Kidney (tissue), 14 donors: ENCODE data around the gene MOB3B. TPM values are rescaled to one million over a fixed set of nuclear protein-coding genes. Genes with fewer than 3 reads are reported as not detected.
A peak's percentile ranks its signal among the peaks of the same experiment; 100 is the strongest.

Source experiments
- DNase-seq, 5 donors: peaks; one replicate each; pipeline ENCODE4 v3.0.0-alpha.2; 2013 to 2020
- FAIRE-seq: peaks from 2 replicates; lab custom pipeline; 2012; peaks lifted over from hg19 to GRCh38; lab: Jason Lieb, UNC
- H3K27ac ChIP-seq, 2 donors: one replicate each; pipeline ENCODE4 v1.7.0; 2013; ENCODE audit warnings: low read depth in 2 of 2, low read length in 2 of 2, inconsistent platforms in 1 of 2
- H3K27me3 ChIP-seq: one replicate; pipeline ENCODE4 v1.7.1; 2013; ENCODE audit warnings: low read length, inconsistent platforms; ENCODE audit not compliant: control insufficient read depth, insufficient read depth
- H3K36me3 ChIP-seq, 3 donors: one replicate each; pipeline versions ENCODE4 v1.7.0 to v1.7.1; 2013; ENCODE audit warnings: low read length in 3 of 3, control low read depth in 1 of 3, inconsistent platforms in 1 of 3; ENCODE audit not compliant: insufficient read depth in 3 of 3, control insufficient read depth in 2 of 3
- H3K4me1 ChIP-seq, 3 donors: one replicate each; pipeline versions ENCODE4 v1.7.0 to v1.7.1; 2013; ENCODE audit warnings: low read length in 3 of 3, inconsistent platforms in 1 of 3, low read depth in 1 of 3; ENCODE audit not compliant: control insufficient read depth in 2 of 3, insufficient read depth in 2 of 3
- H3K4me3 ChIP-seq, 3 donors: one replicate each; pipeline versions ENCODE4 v1.7.0 to v1.8.1; 2013; ENCODE audit warnings: low read length in 3 of 3, control low read depth in 1 of 3, inconsistent platforms in 1 of 3
- H3K9ac ChIP-seq, 3 donors: one replicate each; pipeline versions ENCODE4 v1.7.0 to v1.7.1; 2013; ENCODE audit warnings: low read length in 3 of 3, control low read depth in 1 of 3, inconsistent platforms in 1 of 3
- H3K9me3 ChIP-seq, 3 donors: one replicate each; pipeline versions ENCODE4 v1.7.0 to v1.7.1; 2013; ENCODE audit warnings: low read length in 3 of 3, control low read depth in 1 of 3, inconsistent platforms in 1 of 3; ENCODE audit not compliant: control insufficient read depth in 2 of 3, insufficient read depth in 1 of 3
- intact Hi-C: fragments of 100-400 bp; cut with DNase I; formaldehyde crosslinking; loops from one replicate; pipeline ENCODE4 v1.11.1; 2022
- polyA plus RNA-seq: library from polyadenylated mRNA; stranded (reverse); fragments of 350-450 nt; fragmentation: Illumina TruSeq; extraction: RNeasy Lipid Tissue Mini Kit (QIAGEN cat#74804); gene quantifications from one replicate; pipeline ENCODE4 v1.2.3, GENCODE V29; 2014; ENCODE audit warnings: low read depth, low replicate concordance; ENCODE audit not compliant: insufficient read depth
- total RNA-seq: library from RNA; stranded (reverse); fragmentation: NEBNext Ultra II Directional; extraction: Animal tissue kit (Norgen Biotek cat#: 25700); gene quantifications from one replicate; pipeline ENCODE4 v1.2.1, GENCODE V29; 2021
- TF ChIP-seq, protein P1 (sequence below): IDR thresholded peaks from 3 replicates; pipeline ENCODE4 v1.5.1; 2012; ENCODE audit warnings: mild to moderate bottlenecking, moderate library complexity, borderline replicate concordance; ENCODE audit not compliant: insufficient read depth; ENCODE audit errors: extremely low read depth
- donor health status: control.
- donor health status: control.
- donor health status: control.
- donor health status: control.
- donor health status: control.
- donor health status: DM: yes; HTN: yes; CAD: no.
- donor health status: Normal renal cell carcinoma (clear cell type).

The MOB3B gene
- total and polyA plus RNA-seq, 2 donors from 2014 or later: 5.9 to 22.5 TPM

DNA sequence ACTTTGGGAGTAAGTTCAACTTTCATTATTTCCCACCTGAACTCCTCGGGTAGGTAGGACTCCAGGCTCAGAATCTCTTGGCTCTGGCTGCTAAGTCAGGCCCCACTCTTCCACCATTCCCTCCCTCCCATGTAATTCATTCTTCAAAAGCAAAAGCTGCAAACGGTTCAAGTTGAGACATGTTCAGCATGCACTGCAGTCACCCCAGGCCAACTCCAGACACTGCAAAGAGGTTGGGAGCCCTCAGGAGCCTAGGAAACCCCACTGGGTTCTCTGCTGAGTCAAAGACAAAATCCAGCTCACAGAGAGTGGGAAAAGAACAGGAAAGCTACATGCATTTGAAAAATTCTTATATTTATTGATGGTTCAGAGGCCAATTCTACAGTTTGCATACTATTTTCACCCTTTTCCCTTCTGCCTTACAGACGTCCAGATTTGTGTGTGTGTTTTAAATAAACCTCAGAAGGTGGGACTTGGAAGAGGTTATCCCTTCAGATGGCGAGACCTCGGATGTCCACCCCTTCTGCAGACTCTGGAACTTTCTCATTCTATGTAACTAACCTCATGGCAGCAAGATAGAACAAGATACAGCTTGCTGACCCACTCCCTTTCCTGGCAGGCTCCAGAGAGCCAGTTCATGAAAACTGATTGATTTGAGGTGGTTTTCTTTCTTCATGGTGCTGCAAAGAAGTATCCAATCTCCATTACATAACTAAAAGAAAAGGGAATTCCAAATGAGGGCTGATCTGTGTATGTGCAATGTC is 167.0 kb downstream of the MOB3B start:
- Histone ChIP-seq H3K4me3 (no peak overlapping the region), H3K27me3 (no peaks in the 10 kb centered on the region), H3K4me1 (peaks cover 14 to 45% (median 18%) of the 10 kb centered on the region in 3 donors), H3K9me3 (no peaks in the 10 kb centered on the region), H3K36me3 (no peaks in the 10 kb centered on the region), H3K27ac (no peak overlapping the region), H3K9ac (no peak overlapping the region)
- DNase-seq: no peak
- FAIRE-seq: no peak
- intact Hi-C loops: no loop called here
- TF ChIP-seq, protein P1, sequence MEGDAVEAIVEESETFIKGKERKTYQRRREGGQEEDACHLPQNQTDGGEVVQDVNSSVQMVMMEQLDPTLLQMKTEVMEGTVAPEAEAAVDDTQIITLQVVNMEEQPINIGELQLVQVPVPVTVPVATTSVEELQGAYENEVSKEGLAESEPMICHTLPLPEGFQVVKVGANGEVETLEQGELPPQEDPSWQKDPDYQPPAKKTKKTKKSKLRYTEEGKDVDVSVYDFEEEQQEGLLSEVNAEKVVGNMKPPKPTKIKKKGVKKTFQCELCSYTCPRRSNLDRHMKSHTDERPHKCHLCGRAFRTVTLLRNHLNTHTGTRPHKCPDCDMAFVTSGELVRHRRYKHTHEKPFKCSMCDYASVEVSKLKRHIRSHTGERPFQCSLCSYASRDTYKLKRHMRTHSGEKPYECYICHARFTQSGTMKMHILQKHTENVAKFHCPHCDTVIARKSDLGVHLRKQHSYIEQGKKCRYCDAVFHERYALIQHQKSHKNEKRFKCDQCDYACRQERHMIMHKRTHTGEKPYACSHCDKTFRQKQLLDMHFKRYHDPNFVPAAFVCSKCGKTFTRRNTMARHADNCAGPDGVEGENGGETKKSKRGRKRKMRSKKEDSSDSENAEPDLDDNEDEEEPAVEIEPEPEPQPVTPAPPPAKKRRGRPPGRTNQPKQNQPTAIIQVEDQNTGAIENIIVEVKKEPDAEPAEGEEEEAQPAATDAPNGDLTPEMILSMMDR: no peak

DNA sequence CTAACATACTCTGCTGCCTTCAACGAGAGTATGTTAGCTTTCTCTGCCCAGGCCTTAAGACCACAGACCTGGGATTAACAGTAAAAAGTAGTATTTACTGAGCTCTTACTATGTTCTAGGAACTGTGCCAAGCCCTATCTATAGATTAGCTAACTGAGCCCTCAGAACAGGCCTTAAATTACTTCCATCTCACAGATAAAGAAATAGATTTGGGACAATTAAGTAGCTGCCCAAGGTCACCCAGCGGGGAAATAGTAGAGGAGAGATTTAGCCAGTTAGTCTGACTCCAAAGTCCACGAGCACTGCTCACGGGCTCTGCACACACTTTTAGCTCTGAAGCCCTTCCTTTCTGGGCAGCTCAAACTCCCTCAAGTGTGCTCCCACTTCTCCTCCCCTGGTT is 168.1 kb downstream of the MOB3B start:
- H3K9me3 ChIP-seq: no peaks in the 10 kb centered on the region
- peak overlapping the region in 1 of 3 donors; percentile 19 for H3K9ac ChIP-seq
- no peak overlapping the region for H3K4me3 ChIP-seq
- no peaks in the 10 kb centered on the region for H3K36me3 ChIP-seq
- FAIRE-seq (no peak), DNase-seq (no peak)
- TF ChIP-seq, protein P1: no peak
- no peaks in the 10 kb centered on the region for H3K27me3 ChIP-seq
- peaks cover 4 to 33% (median 10%) of the 10 kb centered on the region in 3 donors for H3K4me1 ChIP-seq
- peak overlapping the region in 1 of 2 donors; percentile 45 for H3K27ac ChIP-seq
- intact Hi-C loops: no loop called here

DNA sequence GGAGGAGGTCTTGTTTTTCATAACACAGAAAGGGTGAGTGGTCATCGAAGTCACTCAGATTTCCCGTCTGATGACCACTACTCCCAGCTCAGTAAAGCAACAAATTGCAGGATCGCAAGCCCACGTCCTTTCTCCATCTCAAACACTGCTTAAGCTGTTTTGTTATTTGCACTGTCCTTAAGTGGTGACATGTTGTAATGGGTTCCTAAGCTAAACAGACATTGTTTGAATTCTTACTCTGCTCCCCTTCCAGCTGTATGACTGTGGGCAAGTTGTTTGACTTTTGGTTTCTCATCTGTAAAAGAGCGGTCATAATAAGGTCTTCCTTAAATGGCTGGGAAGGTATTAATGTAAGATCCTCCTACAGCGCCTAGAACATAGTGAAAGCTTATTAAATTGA is 169.9 kb downstream of the MOB3B start:
- no peak for DNase-seq
- no peaks in the 10 kb centered on the region for H3K9me3 ChIP-seq
- H3K4me3 ChIP-seq: no peak overlapping the region
- no peak overlapping the region for H3K27ac ChIP-seq
- H3K36me3 ChIP-seq: no peaks in the 10 kb centered on the region
- TF ChIP-seq, protein P1: no peak
- FAIRE-seq: no peak
- H3K27me3 ChIP-seq: no peaks in the 10 kb centered on the region
- intact Hi-C loops: no loop called here
- H3K4me1 ChIP-seq: peaks cover 0 to 18% (median 0%) of the 10 kb centered on the region in 3 donors
- H3K9ac ChIP-seq: no peak overlapping the region
